ENCODE results near the gene NUP210. TPM values are rescaled to one million over a fixed set of nuclear protein-coding genes. Genes with fewer than 3 reads are reported as not detected.
A peak's percentile ranks its signal among the peaks of the same experiment; 100 is the strongest.

Gene NUP210
- total and polyA plus RNA-seq, 2 donors, result 1.8 to 3.3 TPM

- Histone ChIP-seq H3K36me3 (ENCODE audit: insufficient read depth) (no peaks in the 10 kb centered on the region), H3K27ac (ENCODE audit: low read depth) (peak overlapping the region; percentile 75), H3K4me3 (ENCODE audit: low read depth, low read length) (peak overlapping the region; percentile 75), H3K4me1 (ENCODE audit: insufficient read depth) (no peaks in the 10 kb centered on the region)
- DNase-seq (ENCODE audit: extremely low spot score), result no peak
- WGBS, result 8% methylated on average over 47 of the region's 47 CpGs
Observed at GRCh38 chr3:13281507-13282357, 138.4 kb downstream of the NUP210 start.

DNA sequence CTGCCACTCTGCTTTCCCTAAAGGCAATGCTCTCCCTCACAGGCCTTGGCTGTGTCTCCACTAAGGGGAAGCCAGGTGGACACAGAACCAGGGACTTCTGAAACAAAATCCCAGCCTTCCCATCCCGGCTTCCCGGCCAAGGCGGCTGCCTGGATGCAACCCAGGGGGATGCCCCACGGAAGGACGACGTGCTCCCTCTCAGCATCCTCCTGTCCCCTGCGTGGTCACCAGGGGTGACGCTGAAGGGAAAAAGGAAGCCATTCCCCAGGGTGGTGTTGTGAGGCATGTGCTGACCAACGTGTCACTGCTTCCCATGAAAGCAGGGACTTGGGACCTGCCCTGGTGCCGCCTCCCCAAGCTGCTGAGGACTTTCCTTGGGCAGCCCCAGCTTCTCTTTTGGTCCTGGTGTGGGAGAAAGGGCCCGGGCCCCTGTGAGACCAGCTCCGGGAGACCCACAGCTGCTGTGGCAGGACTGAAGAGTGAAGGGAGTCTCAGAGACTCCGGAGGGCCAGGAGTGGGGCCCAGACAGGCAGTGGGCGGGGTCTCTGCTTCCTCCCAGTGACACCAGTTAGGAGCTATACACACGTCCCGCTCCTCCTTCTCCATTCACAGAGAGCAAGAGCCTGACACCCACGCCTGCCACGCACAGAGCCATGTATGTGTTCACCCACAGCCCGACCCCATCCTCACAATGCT is 139.2 kb downstream of the NUP210 start:
- DNase-seq (ENCODE audit: extremely low spot score), result no peak

DNA sequence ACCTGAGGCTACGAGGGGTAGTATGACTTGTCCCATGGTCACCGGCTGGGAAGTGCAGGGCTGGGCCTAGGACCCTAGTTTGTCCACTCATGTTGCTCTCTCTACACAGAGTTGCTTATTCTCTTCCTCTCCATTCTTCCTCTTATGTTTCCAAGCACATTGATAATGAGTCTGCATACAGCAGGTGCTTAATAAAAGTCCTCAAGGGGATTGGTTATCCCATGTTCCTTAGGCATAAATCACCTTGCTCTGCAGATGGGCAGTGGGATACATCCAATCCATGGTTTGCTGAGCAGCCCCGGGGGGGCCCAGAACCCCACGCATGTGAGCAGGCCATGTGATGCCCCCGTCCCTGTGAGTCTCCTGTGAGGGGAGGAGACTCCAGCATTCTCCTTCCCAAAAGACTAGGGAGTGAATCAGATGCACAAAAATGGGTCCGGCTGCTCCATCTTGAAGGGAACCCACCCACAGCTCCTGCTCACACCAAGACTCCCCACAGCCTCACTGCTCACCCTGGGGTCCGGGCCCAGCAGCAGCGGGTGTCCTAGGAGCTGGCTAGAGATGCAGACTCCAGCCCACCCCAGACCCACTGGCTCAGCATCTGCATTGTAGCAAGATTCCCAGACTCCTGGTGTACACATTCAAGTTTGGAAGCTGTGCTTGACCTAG is 139.9 kb downstream of the NUP210 start:
- no peak overlapping the region for H3K27ac ChIP-seq (ENCODE audit: low read depth)
- H3K4me1 ChIP-seq (ENCODE audit: insufficient read depth), result no peaks in the 10 kb centered on the region
- 92% methylated on average over 8 of the region's 8 CpGs for WGBS
- no peak for DNase-seq (ENCODE audit: extremely low spot score)
- no peak overlapping the region for H3K4me3 ChIP-seq (ENCODE audit: low read depth, low read length)
- H3K36me3 ChIP-seq (ENCODE audit: insufficient read depth), result no peaks in the 10 kb centered on the region

More for the DNA sequence above, 139.2 kb downstream of the NUP210 start:
- Histone ChIP-seq H3K4me1 (ENCODE audit: insufficient read depth) (no peaks in the 10 kb centered on the region), H3K4me3 (ENCODE audit: low read depth, low read length) (no peak overlapping the region), H3K27ac (ENCODE audit: low read depth) (peak overlapping the region; percentile 75), H3K36me3 (ENCODE audit: insufficient read depth) (no peaks in the 10 kb centered on the region)
- 62% methylated on average over 19 of the region's 19 CpGs for WGBS

DNA sequence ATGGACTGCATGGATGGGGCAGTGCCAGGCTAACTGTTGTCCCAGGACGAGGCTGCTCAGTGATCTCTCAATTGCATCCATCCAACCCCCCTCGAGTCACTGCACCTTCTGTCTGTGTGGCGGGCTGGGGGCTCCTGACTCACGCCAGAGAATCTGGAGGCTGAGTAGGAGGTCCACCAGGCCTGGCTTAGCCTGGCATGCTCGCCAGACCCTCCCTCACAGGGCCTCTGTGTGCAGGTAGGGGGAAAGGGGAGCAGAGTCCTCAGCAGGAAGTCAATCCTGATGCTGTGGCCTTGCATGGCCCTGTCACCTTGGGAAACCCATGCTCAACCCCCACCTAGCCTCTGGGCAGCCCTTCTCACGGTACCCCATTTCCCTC is 140.6 kb downstream of the NUP210 start:
- Histone ChIP-seq H3K4me1 (ENCODE audit: insufficient read depth) (no peaks in the 10 kb centered on the region), H3K36me3 (ENCODE audit: insufficient read depth) (no peaks in the 10 kb centered on the region), H3K4me3 (ENCODE audit: low read depth, low read length) (no peak overlapping the region), H3K27ac (ENCODE audit: low read depth) (no peak overlapping the region)
- WGBS, result 91% methylated on average over 6 of the region's 6 CpGs
- DNase-seq (ENCODE audit: extremely low spot score), result no peak

DNA sequence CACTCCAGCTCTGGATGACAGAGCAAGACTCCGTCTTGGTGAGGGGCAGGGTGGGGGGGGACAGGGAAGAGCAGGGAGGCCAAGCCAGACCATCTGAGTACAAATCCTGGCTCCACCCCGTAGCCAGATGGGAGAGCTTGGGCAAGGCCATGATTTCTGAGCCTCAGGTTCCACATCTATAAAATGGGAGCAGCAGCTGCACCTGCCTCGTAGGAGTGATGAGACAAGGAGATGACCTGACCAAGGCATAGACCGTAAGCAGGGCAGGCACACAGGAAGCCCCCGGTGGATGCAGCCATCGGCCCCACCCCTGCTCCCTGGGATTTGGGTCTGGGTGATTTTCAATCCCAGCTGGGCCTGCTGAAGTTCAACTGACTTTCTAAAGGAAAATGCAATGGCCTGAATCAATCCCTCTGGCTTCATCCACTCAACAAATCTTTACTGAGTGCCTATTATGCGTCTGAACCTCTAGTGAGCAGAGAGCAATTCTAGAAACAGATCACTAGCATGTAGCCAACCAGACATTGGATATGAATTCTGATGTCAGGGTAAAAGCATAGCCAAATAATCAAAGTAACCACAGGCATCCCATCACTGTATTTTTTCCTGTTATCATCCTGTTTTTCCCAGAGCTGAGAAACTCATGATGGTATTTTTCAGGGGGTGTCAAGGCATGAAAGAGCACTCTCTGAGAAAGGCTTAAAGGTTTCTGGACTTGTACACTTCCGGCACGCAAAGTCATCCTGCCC is 141.2 kb downstream of the NUP210 start:
- no peaks in the 10 kb centered on the region for H3K36me3 ChIP-seq (ENCODE audit: insufficient read depth)
- no peaks in the 10 kb centered on the region for H3K4me1 ChIP-seq (ENCODE audit: insufficient read depth)
- H3K4me3 ChIP-seq (ENCODE audit: low read depth, low read length), result no peak overlapping the region
- no peak overlapping the region for H3K27ac ChIP-seq (ENCODE audit: low read depth)
- no peak for DNase-seq (ENCODE audit: extremely low spot score)
- WGBS, result 89% methylated on average over 9 of the region's 9 CpGs

DNA sequence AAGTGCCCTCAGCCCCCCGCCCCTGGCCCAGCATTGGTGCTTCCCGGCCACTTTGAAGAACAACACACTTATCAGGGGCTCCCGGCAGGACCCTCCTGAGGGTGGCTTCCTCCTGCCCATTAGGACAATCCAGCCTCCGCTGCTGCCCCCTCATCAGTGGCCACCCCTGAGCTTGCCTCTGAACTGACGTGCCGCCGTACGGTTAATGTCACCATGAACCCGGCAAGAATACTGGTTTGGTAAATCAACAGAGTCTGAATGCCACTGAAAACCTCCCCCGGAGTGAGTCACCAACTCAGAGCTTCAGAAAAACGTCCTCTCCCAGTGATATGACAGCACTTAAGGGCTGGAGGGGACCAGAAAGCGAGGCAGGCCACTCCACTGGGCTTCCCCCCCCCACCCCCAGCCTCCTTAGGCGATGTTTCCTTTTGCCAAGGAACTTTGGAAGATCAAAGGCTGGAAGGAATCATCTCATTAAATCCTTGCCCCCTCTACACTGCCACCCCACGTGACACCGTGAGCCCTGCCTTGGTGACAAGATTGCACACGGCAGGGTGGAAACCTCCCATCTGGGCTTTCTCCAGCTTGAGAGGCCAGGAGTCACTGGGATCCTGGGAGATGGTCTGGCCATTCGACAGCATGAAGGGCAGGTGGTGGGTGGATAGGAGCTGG is 142.1 kb downstream of the NUP210 start:
- Histone ChIP-seq H3K27ac (ENCODE audit: low read depth) (peak overlapping the region; percentile 80), H3K4me1 (ENCODE audit: insufficient read depth) (no peaks in the 10 kb centered on the region)
- DNase-seq (ENCODE audit: extremely low spot score), result peak; percentile 26

GRCh38 chr3:13277196-13277813 is 142.8 kb downstream of the NUP210 start:
- DNase-seq (ENCODE audit: extremely low spot score), result no peak
- Histone ChIP-seq H3K4me3 (ENCODE audit: low read depth, low read length) (no peak overlapping the region), H3K27ac (ENCODE audit: low read depth) (peak overlapping the region; percentile 80), H3K36me3 (ENCODE audit: insufficient read depth) (no peaks in the 10 kb centered on the region), H3K4me1 (ENCODE audit: insufficient read depth) (no peaks in the 10 kb centered on the region)
- WGBS, result 29% methylated on average over 16 of the region's 16 CpGs

More for the DNA sequence above, 142.1 kb downstream of the NUP210 start:
- WGBS, result 40% methylated on average over 17 of the region's 17 CpGs
- Histone ChIP-seq H3K36me3 (ENCODE audit: insufficient read depth) (no peaks in the 10 kb centered on the region), H3K4me3 (ENCODE audit: low read depth, low read length) (no peak overlapping the region)

GRCh38 chr3:13276438-13277195 is 143.5 kb downstream of the NUP210 start:
- Histone ChIP-seq H3K4me3 (ENCODE audit: low read depth, low read length) (no peak overlapping the region), H3K27ac (ENCODE audit: low read depth) (no peak overlapping the region), H3K4me1 (ENCODE audit: insufficient read depth) (no peaks in the 10 kb centered on the region), H3K36me3 (ENCODE audit: insufficient read depth) (no peaks in the 10 kb centered on the region)
- no peak for DNase-seq (ENCODE audit: extremely low spot score)
- 44% methylated on average over 14 of the region's 14 CpGs for WGBS

DNA sequence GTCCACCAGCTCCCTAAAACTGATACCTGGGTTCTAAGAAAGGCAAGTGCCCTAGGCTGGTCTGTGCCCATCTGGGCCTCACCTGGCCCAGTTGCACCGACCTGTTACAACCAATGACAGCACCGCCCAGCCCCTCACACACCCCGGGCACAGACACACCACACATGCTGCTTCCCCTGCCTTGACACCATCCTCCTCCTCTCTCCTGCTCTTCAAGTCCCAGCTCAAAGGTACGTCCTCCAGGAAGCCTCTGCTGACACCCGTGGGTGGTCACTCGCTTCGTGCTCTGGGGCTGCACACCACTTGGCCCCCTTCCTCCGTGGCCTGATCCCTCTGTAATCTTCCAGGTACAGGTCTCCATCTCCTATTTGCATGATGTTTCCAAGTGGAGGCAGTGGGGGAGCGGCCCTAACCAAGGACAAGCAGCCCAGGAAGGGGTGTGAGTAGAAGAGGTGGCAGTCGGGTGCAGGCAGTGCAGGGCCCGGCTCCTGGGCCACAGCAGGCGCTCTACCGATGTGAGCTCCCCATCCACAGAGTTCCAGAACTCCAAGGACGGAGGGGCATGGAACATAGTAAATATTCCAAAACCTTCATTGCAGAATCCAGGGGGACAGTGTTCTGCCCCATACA is 144.6 kb downstream of the NUP210 start:
- no peak overlapping the region for H3K27ac ChIP-seq (ENCODE audit: low read depth)
- WGBS, result 88% methylated on average over 14 of the region's 14 CpGs
- no peak for DNase-seq (ENCODE audit: extremely low spot score)
- no peaks in the 10 kb centered on the region for H3K36me3 ChIP-seq (ENCODE audit: insufficient read depth)
- no peaks in the 10 kb centered on the region for H3K4me1 ChIP-seq (ENCODE audit: insufficient read depth)
- no peak overlapping the region for H3K4me3 ChIP-seq (ENCODE audit: low read depth, low read length)

GRCh38 chr3:13274551-13275332 is 145.4 kb downstream of the NUP210 start:
- no peak for DNase-seq (ENCODE audit: extremely low spot score)
- Histone ChIP-seq H3K36me3 (ENCODE audit: insufficient read depth) (no peaks in the 10 kb centered on the region), H3K4me1 (ENCODE audit: insufficient read depth) (no peaks in the 10 kb centered on the region), H3K4me3 (ENCODE audit: low read depth, low read length) (no peak overlapping the region), H3K27ac (ENCODE audit: low read depth) (no peak overlapping the region)
- 84% methylated on average over 14 of the region's 14 CpGs for WGBS

- DNase-seq (ENCODE audit: extremely low spot score), result no peak
- 57% methylated on average over 13 of the region's 13 CpGs for WGBS
Observed at GRCh38 chr3:13274125-13274524, 146.0 kb downstream of the NUP210 start.

More at GRCh38 chr3:13274125-13274524, 146.0 kb downstream of the NUP210 start:
- no peaks in the 10 kb centered on the region for H3K36me3 ChIP-seq (ENCODE audit: insufficient read depth)
- H3K4me1 ChIP-seq (ENCODE audit: insufficient read depth), result no peaks in the 10 kb centered on the region
- no peak overlapping the region for H3K27ac ChIP-seq (ENCODE audit: low read depth)
- no peak overlapping the region for H3K4me3 ChIP-seq (ENCODE audit: low read depth, low read length)
